ENCODE measurements around the gene SPACA7.

Gene SPACA7

DNA sequence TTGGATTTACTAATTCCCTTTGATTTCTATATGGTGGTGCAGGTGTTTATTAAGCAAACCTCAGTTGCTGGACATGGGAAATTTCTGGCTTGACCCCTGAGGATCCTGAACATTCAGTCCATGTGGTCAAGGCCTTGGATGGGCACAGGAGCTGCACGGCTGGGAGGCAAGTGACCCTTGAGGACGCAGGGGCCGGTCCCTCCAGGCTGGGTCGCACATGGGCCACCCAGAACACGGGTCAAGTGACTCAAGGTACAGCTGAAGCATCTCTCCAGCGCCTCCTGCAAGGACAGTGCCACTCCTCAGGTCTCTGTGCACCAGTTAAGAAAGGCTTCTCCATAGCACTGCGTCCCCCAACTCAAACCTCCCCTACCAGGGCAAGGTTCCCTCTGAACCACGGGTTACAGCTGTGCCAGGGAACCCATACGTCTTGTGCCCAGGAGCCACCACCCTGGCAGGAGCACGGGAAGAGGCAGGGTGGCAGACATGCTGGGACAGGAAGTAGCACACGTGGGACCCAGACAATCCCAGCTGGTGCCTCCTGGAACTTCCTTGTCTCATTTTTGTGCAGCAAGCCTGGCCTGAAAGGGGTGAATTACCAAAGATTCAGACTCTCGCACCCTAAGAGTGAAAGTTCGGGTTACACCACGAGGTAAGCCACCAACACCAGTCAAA is 93.1 kb downstream of the SPACA7 start:
- no peak for DNase-seq

DNA sequence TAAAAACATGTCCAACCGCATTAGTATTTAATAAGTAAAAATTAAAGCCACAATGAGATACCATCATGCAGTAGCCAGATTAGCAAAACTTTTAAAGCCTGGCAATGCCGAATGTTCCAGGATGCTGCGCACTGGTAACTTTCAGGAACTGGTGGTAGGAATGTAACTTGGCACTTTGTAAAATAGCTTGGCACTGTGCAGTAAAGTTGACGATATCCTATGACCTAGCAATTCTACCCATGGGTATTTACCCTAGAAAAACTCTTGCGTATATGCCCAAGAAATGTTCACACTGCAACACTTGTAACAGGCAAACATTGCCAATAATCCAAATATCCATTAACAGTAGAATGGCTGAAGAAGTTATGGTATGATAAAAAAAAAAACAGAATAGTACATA is 97.7 kb downstream of the SPACA7 start:
- DNase-seq: no peak

DNA sequence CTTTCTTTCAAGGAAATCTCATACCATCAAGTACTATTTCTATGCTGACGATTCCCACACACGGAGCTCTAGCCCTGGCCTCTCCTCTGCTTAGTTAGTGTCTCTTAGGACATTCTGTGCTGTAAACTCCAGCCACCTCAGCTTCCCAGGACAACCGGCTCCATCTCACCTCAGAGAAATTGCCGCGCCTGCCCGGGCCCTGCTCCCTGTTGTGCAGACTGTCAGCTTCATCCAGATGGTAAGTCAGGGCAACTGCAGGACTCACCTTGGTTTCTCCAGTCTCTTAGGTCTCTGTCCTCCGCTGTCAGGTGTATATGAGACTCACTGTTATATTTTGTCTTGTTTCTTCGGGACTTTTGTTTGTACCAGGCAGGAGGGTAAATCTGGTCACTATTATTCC is 98.7 kb downstream of the SPACA7 start:
- no peak for DNase-seq

DNA sequence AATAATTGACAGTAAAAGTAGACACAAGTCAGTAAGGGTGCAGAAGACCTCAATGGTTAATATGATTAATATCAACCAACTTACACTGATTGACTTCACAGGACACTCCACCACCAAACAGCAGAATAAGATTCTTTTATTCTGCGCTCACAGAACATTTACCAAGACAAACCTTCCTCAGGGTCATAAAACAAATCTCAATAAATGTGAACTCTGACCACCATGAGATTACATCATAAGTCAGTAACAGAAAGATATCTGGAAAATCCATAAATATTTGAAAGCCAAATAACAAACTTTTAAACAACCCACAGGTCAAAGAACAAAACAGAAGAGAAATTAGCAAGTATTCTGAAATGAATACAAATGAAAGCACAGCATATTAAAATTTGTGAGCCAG is 99.7 kb downstream of the SPACA7 start:
- no peak for DNase-seq

DNA sequence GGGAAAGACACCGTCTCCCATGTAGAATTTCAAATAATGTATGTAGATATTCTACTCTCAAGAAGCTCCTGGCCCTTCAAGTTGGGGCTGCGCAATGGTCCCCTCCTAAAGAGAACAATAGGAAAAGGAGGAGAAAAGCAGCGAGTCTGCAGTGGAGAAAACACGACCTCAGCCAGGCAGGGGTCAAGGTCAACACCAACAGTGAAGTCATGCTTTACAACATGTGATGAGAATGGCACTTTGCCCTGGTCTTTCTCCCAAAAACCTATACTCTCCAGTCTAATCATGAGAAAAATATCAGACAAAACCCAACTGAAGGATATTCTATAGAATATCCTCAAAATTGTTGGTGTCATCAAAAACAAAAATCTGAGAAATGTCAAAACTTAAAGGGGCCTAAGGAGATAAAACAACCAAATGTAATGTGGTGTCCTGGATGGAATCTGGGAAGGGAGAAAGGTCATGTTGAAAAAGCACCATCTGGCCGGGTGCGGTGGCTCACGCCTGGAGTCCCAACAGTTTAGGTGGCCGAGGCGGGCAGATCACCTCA is 101.0 kb downstream of the SPACA7 start:
- no peak for DNase-seq

DNA sequence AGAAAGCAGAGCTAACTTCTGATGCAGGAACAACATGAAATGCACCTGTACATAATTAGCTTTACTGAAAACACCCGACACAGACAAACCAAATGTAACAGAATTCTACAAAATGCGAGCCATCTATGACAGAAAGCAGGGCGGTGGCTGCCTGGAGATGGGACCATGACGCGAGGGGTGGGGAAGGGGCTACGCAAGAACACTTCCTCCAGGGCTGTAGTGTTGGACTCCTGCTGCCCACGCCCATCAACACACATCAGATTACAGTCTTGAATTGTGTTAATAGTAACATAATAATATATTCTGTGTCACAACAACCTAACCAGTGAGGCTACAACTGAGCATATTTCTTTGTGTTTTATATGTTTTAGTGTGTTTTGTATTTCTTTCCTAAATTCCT is 103.2 kb downstream of the SPACA7 start:
- no peak for DNase-seq

DNA sequence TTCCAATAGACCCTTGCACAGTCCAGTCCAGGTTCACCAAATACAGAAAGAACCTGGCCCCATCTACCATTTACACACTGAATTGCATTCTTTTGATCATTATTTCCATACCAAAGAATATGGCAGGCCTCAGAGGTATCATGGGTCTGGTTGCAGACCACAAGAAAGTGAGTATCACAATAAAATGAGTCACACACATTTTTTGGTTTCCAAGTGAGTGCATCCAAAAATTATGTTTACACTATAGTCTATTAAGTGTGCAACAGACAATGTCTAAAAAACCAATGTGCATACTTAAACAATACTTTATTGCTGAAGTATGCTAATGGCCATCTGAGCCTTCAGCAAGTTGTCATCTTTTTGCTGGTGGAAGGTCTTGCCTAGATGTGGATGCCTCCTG is 105.3 kb downstream of the SPACA7 start:
- DNase-seq: no peak

DNA sequence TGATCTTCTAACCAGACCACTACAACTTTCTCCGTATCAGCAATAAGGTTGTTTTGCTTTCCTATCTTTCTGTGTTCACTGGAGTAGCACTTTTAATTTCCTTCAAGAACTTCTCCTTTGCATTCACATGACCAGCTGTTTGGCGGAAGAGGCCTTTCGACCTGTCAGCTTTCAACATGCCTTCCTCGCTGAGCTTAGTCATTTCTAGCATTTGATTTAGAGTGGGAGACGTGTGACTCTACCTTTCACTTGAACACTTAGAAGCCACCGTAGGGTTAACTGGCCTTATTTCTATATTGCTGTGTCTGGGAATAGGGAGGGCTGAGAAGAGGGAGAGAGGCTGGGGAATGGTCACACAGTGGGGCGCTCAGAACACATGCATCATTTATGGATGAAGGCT is 107.1 kb downstream of the SPACA7 start:
- DNase-seq: no peak
